ENCODE data around the gene SPDL1. TPM values are rescaled to one million over a fixed set of nuclear protein-coding genes. Genes with fewer than 3 reads are reported as not detected.

SPDL1 gene
- total and polyA plus RNA-seq, 8 donors: 6.4 to 43.2 (median 33.3) TPM

DNA sequence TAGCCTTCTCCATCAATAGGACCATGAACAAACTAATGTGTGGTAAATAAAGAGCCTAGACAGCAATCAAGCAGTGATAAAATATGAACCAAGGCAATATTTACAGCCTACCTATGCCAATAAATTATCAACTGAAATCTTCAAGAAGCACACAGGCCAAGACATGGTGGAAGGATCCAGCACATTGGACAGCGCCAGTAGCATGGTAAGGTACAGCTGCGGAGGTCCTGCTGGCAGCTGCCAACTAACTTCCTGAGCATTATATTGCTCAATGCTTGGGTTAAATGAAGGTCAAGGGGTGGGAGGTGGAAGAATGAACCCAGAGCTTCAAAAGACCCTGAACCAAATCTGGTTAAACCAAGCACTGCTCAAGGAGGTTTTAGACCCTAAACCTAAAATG is 16.5 kb upstream of the SPDL1 start:
- Histone ChIP-seq H3K9me3 (no peaks in the 10 kb centered on the region), H3K4me1 (no peaks in the 10 kb centered on the region), H3K4me3 (no peak overlapping the region), H3K27ac (peak overlapping the region in 1 of 2 donors; percentile 4), H3K27me3 (peaks cover 0 to 43% of the 10 kb centered on the region in 2 donors), H3K36me3 (no peaks in the 10 kb centered on the region)
- no peak for ATAC-seq
- DNase-seq: peak in 1 of 4 donors; percentile 14
- TF ChIP-seq, protein P1, sequence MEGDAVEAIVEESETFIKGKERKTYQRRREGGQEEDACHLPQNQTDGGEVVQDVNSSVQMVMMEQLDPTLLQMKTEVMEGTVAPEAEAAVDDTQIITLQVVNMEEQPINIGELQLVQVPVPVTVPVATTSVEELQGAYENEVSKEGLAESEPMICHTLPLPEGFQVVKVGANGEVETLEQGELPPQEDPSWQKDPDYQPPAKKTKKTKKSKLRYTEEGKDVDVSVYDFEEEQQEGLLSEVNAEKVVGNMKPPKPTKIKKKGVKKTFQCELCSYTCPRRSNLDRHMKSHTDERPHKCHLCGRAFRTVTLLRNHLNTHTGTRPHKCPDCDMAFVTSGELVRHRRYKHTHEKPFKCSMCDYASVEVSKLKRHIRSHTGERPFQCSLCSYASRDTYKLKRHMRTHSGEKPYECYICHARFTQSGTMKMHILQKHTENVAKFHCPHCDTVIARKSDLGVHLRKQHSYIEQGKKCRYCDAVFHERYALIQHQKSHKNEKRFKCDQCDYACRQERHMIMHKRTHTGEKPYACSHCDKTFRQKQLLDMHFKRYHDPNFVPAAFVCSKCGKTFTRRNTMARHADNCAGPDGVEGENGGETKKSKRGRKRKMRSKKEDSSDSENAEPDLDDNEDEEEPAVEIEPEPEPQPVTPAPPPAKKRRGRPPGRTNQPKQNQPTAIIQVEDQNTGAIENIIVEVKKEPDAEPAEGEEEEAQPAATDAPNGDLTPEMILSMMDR (IDR thresholded peaks at IDR 0.05): no peak
- intact Hi-C loops (cut with DNase I): no loop called here

DNA sequence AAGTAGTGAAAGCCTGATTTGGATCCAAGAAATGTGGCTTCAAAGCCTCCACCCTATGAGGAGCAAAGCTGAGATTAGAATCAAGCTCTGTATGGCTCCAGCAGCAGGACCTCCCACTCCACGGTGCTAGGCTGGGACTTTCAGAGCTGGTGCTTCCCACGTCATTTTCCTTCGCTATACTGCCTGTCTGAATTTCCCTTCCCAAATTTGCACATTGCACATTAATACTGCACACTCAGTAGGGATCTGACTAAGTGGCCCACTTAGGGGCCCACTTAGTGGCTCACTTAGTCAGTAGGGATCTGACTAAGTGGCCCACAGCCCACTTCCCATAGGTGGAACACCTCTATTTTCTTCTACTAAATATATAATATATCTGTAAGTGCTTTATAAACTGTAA is 14.1 kb upstream of the SPDL1 start:
- no peak for DNase-seq
- Histone ChIP-seq H3K27me3 (peaks cover 0 to 46% of the 10 kb centered on the region in 2 donors), H3K27ac (no peak overlapping the region), H3K4me3 (no peak overlapping the region), H3K36me3 (no peaks in the 10 kb centered on the region), H3K4me1 (no peaks in the 10 kb centered on the region), H3K9me3 (no peaks in the 10 kb centered on the region)
- intact Hi-C loops (cut with DNase I): no loop called here
- TF ChIP-seq, protein P1 (IDR thresholded peaks at IDR 0.05): no peak
- no peak for ATAC-seq

DNA sequence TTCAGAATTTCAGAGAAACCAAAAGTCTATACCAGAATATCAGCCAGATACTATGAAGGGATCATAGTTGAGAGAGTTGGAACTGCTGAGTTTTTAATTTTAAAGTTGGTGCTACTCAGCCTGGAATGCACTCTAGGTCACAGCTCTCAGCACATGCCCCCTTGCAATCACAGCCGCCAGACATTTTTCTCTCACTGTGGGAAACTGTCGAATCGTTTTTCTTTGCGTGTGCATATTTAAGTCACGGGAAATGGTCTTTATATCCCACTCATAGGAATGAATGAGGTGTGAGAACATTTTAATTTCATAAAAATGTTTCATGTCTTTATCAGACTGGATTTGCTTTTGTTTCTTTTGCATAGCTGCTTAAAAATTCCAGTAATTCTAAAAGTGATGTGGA is 12.2 kb upstream of the SPDL1 start:
- H3K27ac ChIP-seq: no peak overlapping the region
- intact Hi-C loops (cut with DNase I): no loop called here
- ATAC-seq: no peak
- no peak overlapping the region for H3K4me3 ChIP-seq
- no peaks in the 10 kb centered on the region for H3K4me1 ChIP-seq
- H3K9me3 ChIP-seq: no peaks in the 10 kb centered on the region
- TF ChIP-seq, protein P1 (IDR thresholded peaks at IDR 0.05): no peak
- peaks cover 0 to 64% of the 10 kb centered on the region in 2 donors for H3K27me3 ChIP-seq
- DNase-seq: peak in 1 of 4 donors; percentile 19
- H3K36me3 ChIP-seq: no peaks in the 10 kb centered on the region

DNA sequence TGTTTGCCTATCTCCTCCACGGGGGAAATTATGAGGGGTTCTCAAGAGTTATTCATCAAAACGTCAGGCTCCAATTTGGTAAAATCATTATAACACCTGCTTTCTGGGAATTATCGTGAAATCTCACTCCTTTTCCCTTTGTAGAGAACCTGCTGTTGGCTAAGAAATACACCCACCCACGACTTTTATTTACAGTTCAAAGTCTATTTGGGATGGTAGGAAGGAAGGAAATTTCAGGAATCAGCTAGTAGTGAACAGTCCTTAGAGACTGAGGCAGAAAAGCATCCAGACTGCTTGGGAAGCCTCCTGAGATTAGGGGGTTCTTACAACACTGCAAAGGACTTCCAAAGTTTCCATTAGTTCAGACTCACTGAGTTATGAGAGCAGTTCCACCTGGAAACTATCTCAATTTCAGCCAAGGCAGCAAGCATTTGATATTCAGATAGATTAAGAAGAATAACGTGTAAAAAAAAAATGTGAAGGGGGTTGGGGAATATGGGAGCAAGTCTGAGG is 9.4 kb upstream of the SPDL1 start:
- H3K4me3 ChIP-seq: no peak overlapping the region
- no peak for ATAC-seq
- H3K27me3 ChIP-seq: peaks cover 4 to 71% of the 10 kb centered on the region in 2 donors
- no peaks in the 10 kb centered on the region for H3K36me3 ChIP-seq
- TF ChIP-seq, protein P1 (IDR thresholded peaks at IDR 0.05): no peak
- no peaks in the 10 kb centered on the region for H3K4me1 ChIP-seq
- H3K27ac ChIP-seq: no peak overlapping the region
- no peak for DNase-seq
- intact Hi-C loops (cut with DNase I): no loop called here
- H3K9me3 ChIP-seq: no peaks in the 10 kb centered on the region

DNA sequence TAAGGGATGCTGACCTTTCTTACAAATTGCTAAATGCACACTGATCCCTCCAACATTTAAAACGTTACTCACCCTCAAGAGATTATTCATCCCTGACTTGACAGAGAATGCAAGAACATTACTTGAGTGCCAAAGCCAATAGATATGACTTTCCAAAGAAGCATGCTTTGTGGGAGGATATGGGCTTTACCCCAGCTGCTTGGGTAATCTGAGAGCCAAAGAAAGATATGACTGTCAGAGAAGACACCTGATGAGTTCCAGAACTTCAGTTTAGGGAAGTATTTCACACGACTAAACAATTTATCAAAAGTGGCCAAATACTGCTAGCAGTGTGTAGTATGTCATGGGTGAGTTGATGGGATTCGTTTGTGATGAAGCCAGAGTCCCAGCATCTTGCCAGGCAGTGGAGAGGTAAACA is 7.4 kb upstream of the SPDL1 start:
- ATAC-seq (peak; percentile 34), DNase-seq (no peak)
- Histone ChIP-seq H3K9me3 (no peaks in the 10 kb centered on the region), H3K4me1 (no peaks in the 10 kb centered on the region), H3K27me3 (peaks cover 4 to 67% of the 10 kb centered on the region in 2 donors), H3K4me3 (no peak overlapping the region), H3K36me3 (no peaks in the 10 kb centered on the region), H3K27ac (no peak overlapping the region)
- TF ChIP-seq, protein P1 (IDR thresholded peaks at IDR 0.05): no peak
- intact Hi-C loops (cut with DNase I): no loop called here

All from left lung (tissue), 10 donors.